Adipocyte (in vitro differentiated cells): ENCODE data around the gene AP1G1.
"Not testable (repeated sequence)": the region's sequence is repeated elsewhere in the genome, so short reads cannot be mapped to it uniquely, and the experiment has no call there.

Experiments used
- DNase-seq: peaks from one replicate; pipeline ENCODE4 v3.0.0-alpha.2; 2015; ENCODE audit warnings: low read depth
- H3K27me3 ChIP-seq: replicated peaks from 2 replicates; pipeline ENCODE4 v1.7.0; 2013; ENCODE audit warnings: mild to moderate bottlenecking, low read length, moderate library complexity; ENCODE audit not compliant: control insufficient read depth, insufficient read depth
- H3K36me3 ChIP-seq: 2 replicates; pipeline ENCODE4 v1.7.0; 2013; ENCODE audit warnings: low read length, mild to moderate bottlenecking, moderate library complexity; ENCODE audit not compliant: control insufficient read depth, insufficient read depth, severe bottlenecking
- H3K4me1 ChIP-seq: 2 replicates; pipeline ENCODE4 v1.7.0; 2013; ENCODE audit warnings: mild to moderate bottlenecking, low read length, moderate library complexity; ENCODE audit not compliant: control insufficient read depth, insufficient read depth
- H3K4me3 ChIP-seq: 2 replicates; pipeline ENCODE4 v1.7.0; 2013; ENCODE audit warnings: mild to moderate bottlenecking, low read length, moderate library complexity
- H3K9ac ChIP-seq: 2 replicates; pipeline ENCODE4 v1.7.0; 2013; ENCODE audit warnings: mild to moderate bottlenecking, low read length, moderate library complexity
- H3K9me3 ChIP-seq: 2 replicates; pipeline ENCODE4 v1.7.0; 2013; ENCODE audit warnings: mild to moderate bottlenecking, low read length, moderate library complexity; ENCODE audit not compliant: control insufficient read depth

AP1G1 gene

DNA sequence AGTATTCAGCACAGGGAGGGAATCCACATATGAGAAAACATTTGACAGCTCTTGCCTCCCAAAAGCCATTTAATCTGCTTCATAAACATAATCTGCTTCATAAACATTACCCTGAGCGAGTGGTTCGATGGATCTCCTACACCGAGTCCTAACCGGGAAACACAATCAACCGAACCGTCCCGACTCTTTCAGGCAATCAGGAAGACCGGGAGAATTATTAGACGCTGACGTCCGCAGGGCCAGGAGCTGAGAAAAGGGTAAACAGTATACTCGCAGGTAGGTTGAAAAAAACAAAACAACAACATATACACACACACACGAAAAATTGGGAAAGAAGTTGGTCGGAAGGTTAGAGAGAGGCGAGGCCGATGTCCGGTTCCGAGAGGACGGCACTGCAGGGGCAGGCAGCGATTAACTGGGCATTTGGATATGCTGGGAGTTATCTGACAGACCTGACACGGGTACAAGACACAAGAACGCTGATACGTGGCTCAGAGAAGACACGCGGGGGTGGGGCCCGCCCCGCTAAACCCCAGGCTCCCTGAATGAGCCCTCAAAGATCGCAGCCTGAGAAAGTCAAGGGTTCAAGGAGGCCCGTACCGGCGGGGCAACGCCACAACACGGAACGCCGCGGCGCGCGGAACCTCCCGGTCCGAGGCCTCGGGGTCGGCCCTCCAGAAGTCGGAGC is 585 bp downstream of the AP1G1 start:
- Histone ChIP-seq H3K9me3 (no peaks in the 10 kb centered on the region), H3K9ac (peak overlapping the region; percentile 89), H3K4me1 (peaks cover 32% of the 10 kb centered on the region), H3K27me3 (no peaks in the 10 kb centered on the region), H3K4me3 (peak overlapping the region; percentile 99), H3K36me3 (peaks cover 14% of the 10 kb centered on the region)
- DNase-seq: peak; percentile 61

DNA sequence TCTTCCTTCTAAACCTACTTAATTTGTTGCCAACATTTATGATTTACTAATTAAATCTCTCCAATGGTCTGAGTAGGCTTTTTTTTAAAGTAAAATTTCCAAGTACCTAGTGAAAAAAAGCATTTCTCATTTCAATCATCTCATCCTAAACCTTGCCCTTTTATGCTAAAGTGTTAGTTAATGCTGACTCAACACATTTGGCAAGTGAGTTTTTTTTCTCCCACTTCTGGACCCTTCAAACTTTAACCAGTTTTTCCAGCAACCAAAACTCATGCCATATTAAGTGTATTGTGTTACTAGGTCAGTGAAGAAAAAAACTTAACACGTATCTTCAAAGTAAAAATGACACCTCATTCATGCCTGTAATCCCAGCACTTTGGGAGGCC is 5.3 kb downstream of the AP1G1 start:
- Histone ChIP-seq H3K36me3 (peaks cover 34% of the 10 kb centered on the region), H3K4me1 (peaks cover 22% of the 10 kb centered on the region), H3K9me3 (no peaks in the 10 kb centered on the region), H3K4me3 (no peak overlapping the region), H3K27me3 (no peaks in the 10 kb centered on the region), H3K9ac (no peak overlapping the region)
- DNase-seq: no peak

- peaks cover 32% of the 10 kb centered on the region for H3K4me1 ChIP-seq
- peaks cover 36% of the 10 kb centered on the region for H3K36me3 ChIP-seq
- H3K9ac ChIP-seq: no peak overlapping the region
- no peaks in the 10 kb centered on the region for H3K27me3 ChIP-seq
- H3K9me3 ChIP-seq: no peaks in the 10 kb centered on the region
- no peak overlapping the region for H3K4me3 ChIP-seq
- DNase-seq: peak; percentile 41
Measured at GRCh38 chr16:71796501-71797097, 12.0 kb downstream of the AP1G1 start.

DNA sequence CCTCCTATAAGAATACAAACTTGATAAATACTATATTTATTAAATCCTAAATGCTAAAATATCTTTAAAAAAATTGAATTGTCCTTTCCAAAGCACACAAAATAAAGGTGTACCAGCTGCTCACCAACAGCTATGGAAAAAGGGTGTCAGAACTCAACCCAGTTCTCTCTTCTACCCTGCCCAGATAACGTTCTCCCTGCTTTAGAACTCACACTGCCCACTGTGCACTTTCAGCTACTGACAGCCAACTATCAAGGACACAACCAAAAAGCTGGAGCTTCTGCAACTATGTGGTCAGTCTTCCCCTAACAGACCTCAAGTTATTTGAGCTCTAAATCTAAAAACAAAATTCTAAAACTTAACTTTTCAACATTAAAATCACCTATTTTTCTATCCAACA is 13.7 kb downstream of the AP1G1 start:
- Histone ChIP-seq H3K36me3 (peaks cover 30% of the 10 kb centered on the region), H3K27me3 (no peaks in the 10 kb centered on the region), H3K9me3 (no peaks in the 10 kb centered on the region), H3K4me3 (no peak overlapping the region), H3K9ac (no peak overlapping the region), H3K4me1 (peaks cover 39% of the 10 kb centered on the region)
- no peak for DNase-seq

DNA sequence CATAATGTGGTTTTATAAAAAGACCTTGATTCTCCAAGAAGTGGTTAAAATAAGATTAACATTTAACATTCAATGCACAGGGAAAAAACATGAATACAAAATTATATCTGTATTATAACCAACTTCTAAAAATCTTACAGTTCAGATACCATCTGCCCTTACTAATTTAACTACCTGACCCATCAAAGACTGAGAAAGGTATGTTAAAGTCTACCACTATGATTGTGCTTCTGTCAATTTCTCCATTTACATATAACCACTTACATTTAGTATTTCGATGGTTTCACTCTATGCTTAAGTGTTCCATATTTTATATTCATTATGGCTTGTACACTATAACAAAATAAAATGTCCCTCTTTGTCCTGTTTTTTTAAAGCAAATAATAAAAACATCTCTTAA is 14.6 kb downstream of the AP1G1 start:
- Histone ChIP-seq H3K4me1 (peaks cover 42% of the 10 kb centered on the region), H3K9me3 (no peaks in the 10 kb centered on the region), H3K27me3 (no peaks in the 10 kb centered on the region), H3K9ac (no peak overlapping the region), H3K36me3 (peaks cover 28% of the 10 kb centered on the region), H3K4me3 (no peak overlapping the region)
- DNase-seq: no peak

DNA sequence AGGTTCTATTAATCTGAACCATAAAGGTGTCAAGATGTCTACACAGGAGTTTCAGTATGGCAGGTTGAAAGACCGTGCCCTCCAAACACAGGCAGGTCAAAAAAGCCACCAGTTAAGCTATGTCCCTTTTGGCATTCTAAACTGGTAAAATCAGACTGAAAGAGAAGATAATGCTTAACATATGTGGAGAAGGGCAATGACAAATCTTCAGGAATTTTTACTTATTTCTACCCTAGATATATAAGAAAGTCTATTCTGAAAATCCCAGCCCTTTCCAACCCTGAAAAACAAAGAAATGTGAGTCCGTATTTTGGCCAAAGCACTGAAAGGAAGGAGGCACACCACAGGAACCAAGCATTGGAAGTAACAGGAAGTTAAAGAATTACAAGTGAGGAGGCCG is 16.5 kb downstream of the AP1G1 start:
- peaks cover 35% of the 10 kb centered on the region for H3K36me3 ChIP-seq
- no peaks in the 10 kb centered on the region for H3K9me3 ChIP-seq
- DNase-seq: peak; percentile 38
- no peaks in the 10 kb centered on the region for H3K27me3 ChIP-seq
- no peak overlapping the region for H3K9ac ChIP-seq
- no peak overlapping the region for H3K4me3 ChIP-seq
- peaks cover 47% of the 10 kb centered on the region for H3K4me1 ChIP-seq

GRCh38 chr16:71790329-71790728 is 18.3 kb downstream of the AP1G1 start:
- not testable (repeated sequence) for H3K27me3 ChIP-seq
- peak; percentile 15 for DNase-seq
- peaks cover 38% of the 10 kb centered on the region for H3K36me3 ChIP-seq

DNA sequence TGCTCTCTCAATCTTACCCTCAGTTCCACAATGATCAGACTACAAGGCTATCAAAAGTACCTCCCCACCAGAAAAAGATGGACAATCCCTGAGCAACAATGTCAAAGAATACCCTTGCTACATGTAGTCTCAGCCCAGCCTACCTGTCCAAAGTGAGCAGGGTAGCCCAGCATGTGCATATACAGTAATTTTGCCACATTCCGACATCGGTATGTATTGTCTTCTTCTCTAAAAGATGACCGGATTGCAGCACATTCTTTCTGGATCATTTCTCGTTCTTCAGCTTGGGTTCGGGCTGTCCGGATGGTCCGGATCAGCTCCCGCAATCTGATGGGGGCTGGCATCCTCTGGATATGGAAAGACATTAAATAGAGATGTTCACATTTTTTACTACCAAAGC is 19.5 kb downstream of the AP1G1 start:
- Histone ChIP-seq H3K27me3 (no peaks in the 10 kb centered on the region), H3K4me1 (peaks cover 23% of the 10 kb centered on the region), H3K36me3 (peaks cover 48% of the 10 kb centered on the region), H3K9me3 (no peaks in the 10 kb centered on the region), H3K9ac (no peak overlapping the region), H3K4me3 (no peak overlapping the region)
- DNase-seq: no peak

More at GRCh38 chr16:71790329-71790728, 18.3 kb downstream of the AP1G1 start:
- H3K9ac ChIP-seq, H3K9me3 ChIP-seq, H3K4me3 ChIP-seq: not testable (repeated sequence)
- peaks cover 33% of the 10 kb centered on the region for H3K4me1 ChIP-seq

- Histone ChIP-seq H3K27me3 (no peaks in the 10 kb centered on the region), H3K4me3 (no peak overlapping the region), H3K36me3 (peaks cover 53% of the 10 kb centered on the region), H3K9me3 (no peaks in the 10 kb centered on the region), H3K4me1 (peaks cover 22% of the 10 kb centered on the region), H3K9ac (no peak overlapping the region)
- DNase-seq: no peak
Measured at GRCh38 chr16:71788578-71788977, 20.1 kb downstream of the AP1G1 start.

GRCh38 chr16:71785143-71785542 is 23.5 kb downstream of the AP1G1 start:
- H3K27me3 ChIP-seq, H3K4me3 ChIP-seq, DNase-seq, H3K9me3 ChIP-seq, H3K9ac ChIP-seq: not testable (repeated sequence)
- peaks cover 26% of the 10 kb centered on the region for H3K4me1 ChIP-seq
- H3K36me3 ChIP-seq: peaks cover 62% of the 10 kb centered on the region

GRCh38 chr16:71784093-71784492 is 24.5 kb downstream of the AP1G1 start:
- H3K4me1 ChIP-seq: peaks cover 21% of the 10 kb centered on the region
- H3K36me3 ChIP-seq: peaks cover 59% of the 10 kb centered on the region
- H3K4me3 ChIP-seq: no peak overlapping the region
- no peaks in the 10 kb centered on the region for H3K27me3 ChIP-seq
- DNase-seq: no peak
- no peak overlapping the region for H3K9ac ChIP-seq
- no peaks in the 10 kb centered on the region for H3K9me3 ChIP-seq

GRCh38 chr16:71781741-71782140 is 26.9 kb downstream of the AP1G1 start:
- Histone ChIP-seq H3K36me3 (peaks cover 52% of the 10 kb centered on the region), H3K27me3 (no peaks in the 10 kb centered on the region), H3K4me1 (peaks cover 16% of the 10 kb centered on the region), H3K9me3 (no peaks in the 10 kb centered on the region), H3K9ac (no peak overlapping the region), H3K4me3 (peak overlapping the region; percentile 27)
- peak; percentile 8 for DNase-seq
